ENCODE results near the gene RIPOR2. TPM values are rescaled to one million over a fixed set of nuclear protein-coding genes. Genes with fewer than 3 reads are reported as not detected.
"Not testable (repeated sequence)": the region's sequence is repeated elsewhere in the genome, so short reads cannot be mapped to it uniquely, and the experiment has no call there.

The RIPOR2 gene
- total RNA-seq, 4 donors from 2014 or later, result 3.7 to 112 (median 6.1) TPM

GRCh38 chr6:24950218-24950941 lies 14.6 kb upstream of the RIPOR2 start:
- H3K4me3 ChIP-seq, result no peak overlapping the region
- no peak for TF ChIP-seq POLR2A (IDR thresholded peaks at IDR 0.05)
- no peak for TF ChIP-seq CTCF (IDR thresholded peaks at IDR 0.05)
- no peaks in the 10 kb centered on the region for H3K27me3 ChIP-seq
- no peaks in the 10 kb centered on the region for H3K36me3 ChIP-seq
- H3K4me1 ChIP-seq, result peaks cover 0 to 24% (median 12%) of the 10 kb centered on the region in 4 donors
- DNase-seq, result no peak
- H3K27ac ChIP-seq, result peak overlapping the region in 2 of 4 donors; percentile 61 to 65
- no peaks in the 10 kb centered on the region for H3K9me3 ChIP-seq

- Histone ChIP-seq H3K9me3 (peaks cover 0 to 9% (median under 1%) of the 10 kb centered on the region in 4 donors), H3K4me3 (no peak overlapping the region), H3K27ac (peak overlapping the region in 2 of 4 donors; percentile 65 to 79), H3K4me1 (peaks cover 0 to 24% (median 12%) of the 10 kb centered on the region in 4 donors), H3K27me3 (no peaks in the 10 kb centered on the region), H3K36me3 (no peaks in the 10 kb centered on the region)
- no peak for TF ChIP-seq CTCF (IDR thresholded peaks at IDR 0.05)
- TF ChIP-seq POLR2A (IDR thresholded peaks at IDR 0.05), result no peak
- DNase-seq, result peak in 2 of 3 donors; percentile 86 to 87
Observed at GRCh38 chr6:24949020-24949569, 13.3 kb upstream of the RIPOR2 start.

- H3K9me3 ChIP-seq, H3K36me3 ChIP-seq, H3K4me3 ChIP-seq, DNase-seq, H3K27me3 ChIP-seq: not testable (repeated sequence)
- peak overlapping the region in 2 of 4 donors; percentile 65 to 79 for H3K27ac ChIP-seq
- peaks cover 0 to 24% (median 12%) of the 10 kb centered on the region in 4 donors for H3K4me1 ChIP-seq
Observed at GRCh38 chr6:24948261-24948660, 12.5 kb upstream of the RIPOR2 start.

- Histone ChIP-seq H3K4me1 (peaks cover 0 to 24% (median 12%) of the 10 kb centered on the region in 4 donors), H3K27me3 (no peaks in the 10 kb centered on the region), H3K27ac (no peak overlapping the region), H3K4me3 (no peak overlapping the region), H3K9me3 (peaks cover 0 to 9% (median 2%) of the 10 kb centered on the region in 4 donors), H3K36me3 (no peaks in the 10 kb centered on the region)
- DNase-seq, result no peak
- TF ChIP-seq CTCF (IDR thresholded peaks at IDR 0.05) (no peak), POLR2A (IDR thresholded peaks at IDR 0.05) (no peak)
Observed at GRCh38 chr6:24947636-24948035, 11.9 kb upstream of the RIPOR2 start.

- Histone ChIP-seq H3K9me3 (peaks cover 0 to 9% (median 2%) of the 10 kb centered on the region in 4 donors), H3K27me3 (no peaks in the 10 kb centered on the region), H3K27ac (no peak overlapping the region), H3K36me3 (no peaks in the 10 kb centered on the region), H3K4me1 (peaks cover 0 to 6% (median under 1%) of the 10 kb centered on the region in 4 donors), H3K4me3 (no peak overlapping the region)
- DNase-seq, result no peak
- TF ChIP-seq CTCF (IDR thresholded peaks at IDR 0.05) (no peak), POLR2A (IDR thresholded peaks at IDR 0.05) (no peak)
Observed at GRCh38 chr6:24945054-24945453, 9.3 kb upstream of the RIPOR2 start.

- TF ChIP-seq CTCF (IDR thresholded peaks at IDR 0.05) (no peak), POLR2A (IDR thresholded peaks at IDR 0.05) (no peak)
- Histone ChIP-seq H3K4me1 (no peaks in the 10 kb centered on the region), H3K36me3 (no peaks in the 10 kb centered on the region), H3K27me3 (no peaks in the 10 kb centered on the region), H3K27ac (no peak overlapping the region), H3K9me3 (peaks cover 0 to 9% (median 2%) of the 10 kb centered on the region in 4 donors), H3K4me3 (no peak overlapping the region)
- DNase-seq, result no peak
Observed at GRCh38 chr6:24943774-24944173, 8.0 kb upstream of the RIPOR2 start.

Data from Peyer's patch (tissue), 4 donors.